ENCODE measurements around the gene PHF23. TPM values are rescaled to one million over a fixed set of nuclear protein-coding genes. Genes with fewer than 3 reads are reported as not detected.
A peak's percentile ranks its signal among the peaks of the same experiment; 100 is the strongest.

The PHF23 gene
- total and polyA plus RNA-seq, 2 of the 4 experiments (the other 2 are of a cell fraction) = 44.8 to 58.5 TPM

GRCh38 chr17:7220593-7221277, 18.5 kb downstream of the PHF23 start (continued):
- TF ChIP-seq BHLHE40 (IDR thresholded peaks at IDR 0.05; ENCODE audit: low read depth, low read length) (no peak), MAFK (IDR thresholded peaks at IDR 0.05; ENCODE audit: low read depth, low read length) (peak; percentile 58)

GRCh38 chr17:7219812-7220592, 19.3 kb downstream of the PHF23 start, which contains the start of the genes ACADVL and DLG4:
ACADVL (plus strand) TSS chr17:7219938; CDS start chr17:7219985, 47 bp downstream.
DLG4 (minus strand) TSS chr17:7219836.
- in situ Hi-C loops (cut with MboI; ENCODE audit: low sequenced_read_pairs) = no loop called here
- peak within 1 kb of the TSS; percentile 90 for H3K14ac ChIP-seq (replicated peaks; ENCODE audit: low read depth, low read length)
- peak within 1 kb of the TSS; percentile 95 for H2AFZ ChIP-seq (replicated peaks; ENCODE audit: low read length, poor library complexity)
- TF ChIP-seq CTCF (conservative IDR thresholded peaks at IDR 0.05; ENCODE audit: low read depth, low read length) (no peak), SMC3 (IDR thresholded peaks at IDR 0.05; ENCODE audit: low read depth, low read length) (no peak), RCOR1 (IDR thresholded peaks at IDR 0.05; ENCODE audit: insufficient replicate concordance, low read length) (no peak), MAFK (IDR thresholded peaks at IDR 0.05; ENCODE audit: low read depth, low read length) (no peak), BHLHE40 (IDR thresholded peaks at IDR 0.05; ENCODE audit: low read depth, low read length) (peak; percentile 61), CEBPB (IDR thresholded peaks at IDR 0.05; ENCODE audit: low read depth, low read length) (no peak), POLR2A (IDR thresholded peaks at IDR 0.05; ENCODE audit: low read depth, low read length) (peak; percentile 95), NFE2L2 (IDR thresholded peaks at IDR 0.05; ENCODE audit: low read depth, low read length) (peak; percentile 22; the same call in 1 of the 2 replicates), MXI1 (IDR thresholded peaks at IDR 0.05; ENCODE audit: borderline replicate concordance, low read depth, low read length) (peak; percentile 87), USF2 (IDR thresholded peaks at IDR 0.05; ENCODE audit: low read depth, low read length) (no peak)

More at GRCh38 chr17:7219812-7220592, 19.3 kb downstream of the PHF23 start, which contains the start of the genes ACADVL and DLG4:
- Histone ChIP-seq H3K9me3 (ENCODE audit: control insufficient read depth, insufficient read depth, low read length) (no peaks in the 10 kb centered on the region), H4K8ac (ENCODE audit: low read depth in 2 of 2, low read length in 2 of 2) (peak within 1 kb of the TSS; percentile 98 to 99), H4K91ac (ENCODE audit: insufficient read depth, low read depth, low read length) (peak within 1 kb of the TSS; percentile 97), H2BK15ac (ENCODE audit: low read depth, low read length) (peak within 1 kb of the TSS; percentile 78; the same call in 2 of the 3 replicates), H3K4me3 (ENCODE audit: insufficient read depth, low read depth, low read length) (peak within 1 kb of the TSS; percentile 66), H2BK5ac (ENCODE audit: low read depth, low read length, poor library complexity, severe bottlenecking) (peak within 1 kb of the TSS; percentile 86), H2BK20ac (ENCODE audit: low read depth, low read length) (peak within 1 kb of the TSS; percentile 18; the same call in 1 of the 2 replicates), H3K18ac (ENCODE audit: low read depth, low read length) (peak within 1 kb of the TSS; percentile 27; the same call in 1 of the 2 replicates), H3K4me2 (ENCODE audit: low read depth, low read length) (peak within 1 kb of the TSS; percentile 81), H3K56ac (ENCODE audit: extremely low read depth, insufficient read depth, low read length) (peak within 1 kb of the TSS; percentile 83), H2AK9ac (replicated peaks; ENCODE audit: low read depth, low read length, poor library complexity) (peak within 1 kb of the TSS; percentile 93), H2BK120ac (ENCODE audit: low read depth, low read length) (peak within 1 kb of the TSS; percentile 86), H4K20me1 (ENCODE audit: insufficient read depth, low read length) (peaks cover 49% of the 10 kb centered on the region), H3K9me1 (ENCODE audit: insufficient read depth, low read length) (peaks cover 21% of the 10 kb centered on the region; the same call in 1 of the 2 replicates), H3K27ac (ENCODE audit: insufficient read depth, low read length) (peak within 1 kb of the TSS; percentile 77), H2AK5ac (ENCODE audit: low read depth, low read length) (peak within 1 kb of the TSS; percentile 93), H3K36me3 (ENCODE audit: control insufficient read depth, insufficient read depth, low read length) (peaks cover 39% of the 10 kb centered on the region), H3K23ac (ENCODE audit: low read depth, low read length) (peak within 1 kb of the TSS; percentile 86), H3K4me1 (ENCODE audit: control insufficient read depth, insufficient read depth, low read length) (peaks cover 24% of the 10 kb centered on the region), H4K5ac (ENCODE audit: low read depth, low read length) (peak within 1 kb of the TSS; percentile 66), H3K79me1 (ENCODE audit: low read depth in 1 of 2, low read length in 2 of 2) (peaks cover 12 to 83% of the 10 kb centered on the region in 2 experiments), H3K9ac (ENCODE audit: low read depth, low read length) (peak within 1 kb of the TSS; percentile 72), H3K4ac (ENCODE audit: low read depth, low read length) (peak within 1 kb of the TSS; percentile 99), H3K27me3 (ENCODE audit: control insufficient read depth, insufficient read depth, low read length) (no peaks in the 10 kb centered on the region)
- BruUV-seq (replicated peaks) = TSS peak; percentile 48
- DNase-seq (peak; percentile 86), ATAC-seq (ENCODE audit: low read depth) (peak; percentile 71)
- intact Hi-C loops (cut with micrococcal nuclease) (loop anchor here (2.0 kb wide), 1 partner anchor 15 kb away; the partner anchor contains the start of gene DVL2), dilution Hi-C loops (cut with HindIII; ENCODE audit: low sequenced_read_pairs, unreplicated experiment) (no loop called here)
- WGBS, 2 experiments (ENCODE audit: extremely low coverage in 2 of 2, insufficient read length in 1 of 2) = 1% methylated on average over 29 of the region's 63 CpGs; no CpG with 5 or more reads in 1 of the 2 experiments
- CTCF ChIA-PET = interaction anchor here (0.6 to 1.0 kb wide), 3 partner anchors 11 to 130 kb away, joined by 3 to 5 read pairs (median 4); partner anchors contain the start of gene PHF23
- POLR2A ChIA-PET (ENCODE audit: unreplicated experiment) = interaction anchor here (0.6 to 1.4 kb wide), 4 partner anchors 9 to 175 kb away, joined by 3 to 5 read pairs (median 4); partner anchors contain the start of gene GABARAP

Measured in IMR-90 (cell line).